HepG2 (cell line): ENCODE results near the gene DDX59. TPM values are rescaled to one million over a fixed set of nuclear protein-coding genes. Genes with fewer than 3 reads are reported as not detected.

ENCODE experiments used
- RXRB ChIP-seq: IDR thresholded peaks from 2 replicates; pipeline ENCODE4 v1.6.1; 2016; ENCODE audit warnings: borderline replicate concordance, missing genetic modification reagents, missing compliant biosample characterization
- polyA plus RNA-seq, 8 experiments: library from polyadenylated mRNA; depleted of rRNA in 3 of 8; stranded (reverse) in 7 of 8; unstranded in 1 of 8; fragments of >200 nt; fragmentation: Illumina TruSeq in 4 of 8; extraction: Trizol in 4 of 8; gene quantifications; 2 replicates each; pipeline versions ENCODE4 v1.2.1 to v1.2.3, GENCODE V29; 2011 to 2016; ENCODE audit warnings: low read depth in 4 of 8, missing spikeins in 1 of 8, mixed read lengths in 1 of 8; ENCODE audit not compliant: insufficient read depth in 1 of 8
- total RNA-seq, 5 experiments: library from RNA; depleted of rRNA; stranded (reverse); fragments of >200 nt; fragmentation: Illumina TruSeq; extraction: Trizol; gene quantifications; 2 replicates each; pipeline ENCODE4 v1.2.3, GENCODE V29; 2016; ENCODE audit warnings: low read depth in 1 of 5
- TF ChIP-seq, protein P1 (sequence below): sonication (generic); formaldehyde crosslinking; IDR thresholded peaks from one replicate; pipeline ENCODE4 v1.5.1; 2020; ENCODE audit warnings: mild to moderate bottlenecking, missing genetic modification reagents; ENCODE audit errors: not compliant biosample characterization

The DDX59 gene
- total and polyA plus RNA-seq, 2 of the 13 experiments (the other 11 are each of a cell fraction or from before 2014, with no cell fraction given): 12.1 to 14.8 TPM

DNA sequence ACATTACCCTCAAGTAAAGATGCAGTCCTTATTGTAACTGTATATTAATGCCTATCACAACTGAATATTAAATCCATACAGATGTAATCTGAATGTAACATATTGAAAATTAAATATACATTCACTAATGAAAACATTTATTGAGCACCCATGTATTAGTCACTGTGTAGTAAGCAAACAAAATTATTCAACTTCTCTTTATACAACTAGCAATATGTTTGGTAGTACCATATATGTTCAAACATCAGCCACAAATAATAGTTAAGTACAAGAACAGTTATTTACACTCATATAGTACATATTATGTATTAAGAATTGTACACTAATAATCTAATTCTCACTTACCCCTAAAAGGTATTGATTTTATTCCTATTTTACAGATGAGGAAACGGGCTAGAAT is 67.1 kb downstream of the DDX59 start (continued):
- TF ChIP-seq, protein P1, sequence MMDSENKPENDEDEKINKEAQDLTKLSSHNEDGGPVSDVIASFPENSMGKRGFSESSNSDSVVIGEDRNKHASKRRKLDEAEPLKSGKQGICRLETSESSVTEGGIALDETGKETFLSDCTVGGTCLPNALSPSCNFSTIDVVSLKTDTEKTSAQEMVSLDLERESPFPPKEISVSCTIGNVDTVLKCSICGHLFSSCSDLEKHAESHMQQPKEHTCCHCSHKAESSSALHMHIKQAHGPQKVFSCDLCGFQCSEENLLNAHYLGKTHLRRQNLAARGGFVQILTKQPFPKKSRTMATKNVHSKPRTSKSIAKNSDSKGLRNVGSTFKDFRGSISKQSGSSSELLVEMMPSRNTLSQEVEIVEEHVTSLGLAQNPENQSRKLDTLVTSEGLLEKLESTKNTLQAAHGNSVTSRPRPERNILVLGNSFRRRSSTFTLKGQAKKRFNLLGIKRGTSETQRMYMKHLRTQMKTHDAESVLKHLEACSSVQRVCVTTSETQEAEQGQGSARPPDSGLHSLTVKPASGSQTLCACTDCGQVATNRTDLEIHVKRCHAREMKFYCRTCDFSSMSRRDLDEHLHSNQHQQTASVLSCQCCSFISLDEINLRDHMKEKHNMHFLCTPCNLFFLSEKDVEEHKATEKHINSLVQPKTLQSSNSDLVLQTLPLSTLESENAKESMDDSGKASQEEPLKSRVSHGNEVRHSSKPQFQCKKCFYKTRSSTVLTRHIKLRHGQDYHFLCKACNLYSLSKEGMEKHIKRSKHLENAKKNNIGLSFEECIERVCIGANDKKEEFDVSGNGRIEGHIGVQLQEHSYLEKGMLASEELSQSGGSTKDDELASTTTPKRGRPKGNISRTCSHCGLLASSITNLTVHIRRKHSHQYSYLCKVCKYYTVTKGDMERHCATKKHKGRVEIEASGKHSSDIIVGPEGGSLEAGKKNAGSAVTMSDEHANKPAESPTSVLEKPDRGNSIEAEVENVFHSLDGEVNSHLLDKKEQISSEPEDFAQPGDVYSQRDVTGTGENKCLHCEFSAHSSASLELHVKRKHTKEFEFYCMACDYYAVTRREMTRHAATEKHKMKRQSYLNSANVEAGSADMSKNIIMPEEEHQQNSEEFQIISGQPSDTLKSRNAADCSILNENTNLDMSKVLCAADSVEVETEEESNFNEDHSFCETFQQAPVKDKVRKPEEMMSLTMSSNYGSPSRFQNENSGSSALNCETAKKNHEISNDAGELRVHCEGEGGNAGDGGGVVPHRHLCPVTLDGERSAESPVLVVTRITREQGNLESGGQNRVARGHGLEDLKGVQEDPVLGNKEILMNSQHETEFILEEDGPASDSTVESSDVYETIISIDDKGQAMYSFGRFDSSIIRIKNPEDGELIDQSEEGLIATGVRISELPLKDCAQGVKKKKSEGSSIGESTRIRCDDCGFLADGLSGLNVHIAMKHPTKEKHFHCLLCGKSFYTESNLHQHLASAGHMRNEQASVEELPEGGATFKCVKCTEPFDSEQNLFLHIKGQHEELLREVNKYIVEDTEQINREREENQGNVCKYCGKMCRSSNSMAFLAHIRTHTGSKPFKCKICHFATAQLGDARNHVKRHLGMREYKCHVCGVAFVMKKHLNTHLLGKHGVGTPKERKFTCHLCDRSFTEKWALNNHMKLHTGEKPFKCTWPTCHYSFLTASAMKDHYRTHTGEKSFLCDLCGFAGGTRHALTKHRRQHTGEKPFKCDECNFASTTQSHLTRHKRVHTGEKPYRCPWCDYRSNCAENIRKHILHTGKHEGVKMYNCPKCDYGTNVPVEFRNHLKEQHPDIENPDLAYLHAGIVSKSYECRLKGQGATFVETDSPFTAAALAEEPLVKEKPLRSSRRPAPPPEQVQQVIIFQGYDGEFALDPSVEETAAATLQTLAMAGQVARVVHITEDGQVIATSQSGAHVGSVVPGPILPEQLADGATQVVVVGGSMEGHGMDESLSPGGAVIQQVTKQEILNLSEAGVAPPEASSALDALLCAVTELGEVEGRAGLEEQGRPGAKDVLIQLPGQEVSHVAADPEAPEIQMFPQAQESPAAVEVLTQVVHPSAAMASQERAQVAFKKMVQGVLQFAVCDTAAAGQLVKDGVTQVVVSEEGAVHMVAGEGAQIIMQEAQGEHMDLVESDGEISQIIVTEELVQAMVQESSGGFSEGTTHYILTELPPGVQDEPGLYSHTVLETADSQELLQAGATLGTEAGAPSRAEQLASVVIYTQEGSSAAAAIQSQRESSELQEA (CRISPR knock-in tag): no peak
- no peak for TF ChIP-seq RXRB
- TF ChIP-seq, all 625 proteins: peak for 0

Other genes with a start within 250 kb of the DDX59 start
- gene KIF14, start 49.2 kb downstream of the DDX59 start, total RNA-seq (2016; rRNA removed; fragmentation: Illumina TruSeq; extraction: Trizol): 11.2 and 17.5 TPM in 2 replicates
- gene KIF14, start 49.2 kb downstream of the DDX59 start, polyA plus RNA-seq (2011; rRNA removed): 1.5 and 3.3 TPM in 2 replicates
- 8.2 and 10.3 TPM in 2 replicates for gene CAMSAP2, start 69.0 kb upstream of the DDX59 start, total RNA-seq (2016; rRNA removed; fragmentation: Illumina TruSeq; extraction: Trizol)
- gene CAMSAP2, start 69.0 kb upstream of the DDX59 start, polyA plus RNA-seq (2011; rRNA removed): 2.7 and 3.4 TPM in 2 replicates
- not detected in 2 replicates for gene GPR25, start 203.1 kb upstream of the DDX59 start, total RNA-seq (2016; rRNA removed; fragmentation: Illumina TruSeq; extraction: Trizol)
- not detected in 2 replicates for gene GPR25, start 203.1 kb upstream of the DDX59 start, polyA plus RNA-seq (2011; rRNA removed)
- gene INAVA, start 225.0 kb upstream of the DDX59 start, total RNA-seq (2016; rRNA removed; fragmentation: Illumina TruSeq; extraction: Trizol): 11.7 and 13.5 TPM in 2 replicates
- gene INAVA, start 225.0 kb upstream of the DDX59 start, polyA plus RNA-seq (2011; rRNA removed): 6.0 and 6.4 TPM in 2 replicates